Glutamatergic neuron (in vitro differentiated cells): Measurements from ENCODE around the gene SLC2A10. TPM values are rescaled to one million over a fixed set of nuclear protein-coding genes. Genes with fewer than 3 reads are reported as not detected.

Source experiments
- total RNA-seq: library from RNA; stranded (reverse); fragmentation: NEBNext Ultra II Directional; extraction: Animal tissue kit (Norgen Biotek cat#: 25700); gene quantifications from one replicate; pipeline ENCODE4 v1.2.1, GENCODE V29; 2021; ENCODE audit not compliant: unreplicated experiment

Gene SLC2A10
- total RNA-seq, 1 donor from 2014 or later: 0.37 TPM

Other genes with a start within 250 kb of the SLC2A10 start
- gene ZNF334, start 196.1 kb upstream of the SLC2A10 start, total RNA-seq: 32.9 TPM
- gene OCSTAMP, start 159.0 kb upstream of the SLC2A10 start, total RNA-seq: not detected
- gene SLC13A3, start 58.2 kb upstream of the SLC2A10 start, total RNA-seq: 5.8 TPM
- 19.0 TPM for gene TP53RK, start 20.2 kb upstream of the SLC2A10 start, total RNA-seq
- 94.1 TPM for gene EYA2, start 185.2 kb downstream of the SLC2A10 start, total RNA-seq